ENCODE results near the gene ULK4.
"Not testable (repeated sequence)": the region's sequence is repeated elsewhere in the genome, so short reads cannot be mapped to it uniquely, and the experiment has no call there.

ULK4 gene

DNA sequence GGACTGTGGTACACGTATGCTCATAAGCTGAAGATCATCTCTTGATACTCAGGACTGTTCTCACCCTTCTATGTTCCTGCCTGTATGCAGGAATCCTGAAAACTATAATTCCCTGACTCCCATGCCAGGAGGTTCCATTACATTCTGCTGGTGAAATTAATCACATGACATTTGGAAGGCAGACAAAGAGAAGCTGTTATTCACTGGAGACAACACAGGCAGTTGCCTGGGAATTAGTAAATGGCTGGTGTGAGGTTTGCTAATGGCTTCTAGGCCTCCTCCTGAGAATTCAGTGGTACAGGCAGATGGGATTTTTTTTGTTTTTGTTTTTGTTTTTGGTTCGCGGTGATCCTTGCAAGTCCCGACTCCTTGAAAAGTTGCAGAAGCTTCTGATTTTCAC lies 671.2 kb downstream of the ULK4 start:
- DNase-seq = no peak

DNA sequence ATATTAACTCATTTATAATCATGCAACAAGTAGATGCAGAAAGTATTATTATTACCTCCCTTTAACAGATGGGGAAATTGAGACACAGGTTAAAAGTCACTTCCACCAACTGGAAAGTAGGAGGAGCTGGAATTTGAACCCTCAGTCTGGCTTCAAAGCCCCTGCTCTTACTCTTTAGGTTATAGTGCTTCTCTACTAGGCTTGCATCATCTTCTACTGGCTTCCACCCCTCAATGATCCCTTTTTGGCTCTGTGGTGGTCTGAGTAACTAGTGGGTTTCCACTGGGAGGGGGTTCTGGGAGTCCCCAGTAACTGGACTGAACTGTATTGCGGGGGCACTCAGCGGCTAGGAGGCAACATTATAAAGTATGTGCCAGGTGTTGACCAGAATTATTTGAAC lies 671.6 kb downstream of the ULK4 start:
- DNase-seq = no peak

GRCh38 chr3:41288785-41289184 lies 673.1 kb downstream of the ULK4 start:
- DNase-seq = no peak

DNA sequence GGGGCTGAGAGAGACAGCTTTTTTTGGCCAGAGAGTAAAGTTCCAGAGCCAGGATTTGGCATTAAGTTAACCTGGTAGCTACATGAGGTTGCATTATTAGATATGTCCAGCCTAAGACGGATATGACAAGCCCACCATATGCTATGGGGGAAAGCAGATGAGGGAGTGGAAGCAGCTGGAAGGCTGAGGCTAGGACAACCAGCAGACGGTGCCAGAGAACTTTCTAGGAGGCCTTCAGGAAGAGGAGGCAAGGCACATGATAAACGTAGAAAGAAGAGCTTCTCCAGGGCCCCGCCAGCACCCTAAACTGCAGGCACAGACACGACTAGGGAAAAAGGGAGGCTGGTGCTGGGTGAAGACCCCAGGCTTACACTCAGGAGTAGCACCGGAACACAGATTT lies 675.6 kb downstream of the ULK4 start:
- DNase-seq = no peak

DNA sequence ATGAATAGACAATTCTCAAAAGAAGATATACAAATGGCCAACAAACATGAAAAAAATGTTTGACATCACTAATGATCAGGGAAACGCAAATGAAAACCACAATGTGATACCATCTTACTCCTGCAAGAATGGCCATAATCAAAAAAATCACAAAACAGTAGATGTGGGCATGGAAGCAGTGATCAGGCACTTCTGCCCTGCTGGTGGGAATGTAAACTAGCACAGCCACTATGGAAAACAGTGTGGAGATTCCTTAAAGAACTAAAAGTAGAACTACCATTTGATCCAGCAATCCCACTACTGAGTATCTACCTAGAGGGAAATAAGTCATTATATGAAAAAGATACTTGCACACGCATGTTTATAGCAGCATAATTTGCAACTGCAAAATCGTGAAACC lies 677.0 kb downstream of the ULK4 start:
- DNase-seq = not testable (repeated sequence)

GRCh38 chr3:41277790-41278465 lies 684.0 kb downstream of the ULK4 start:
- no peak for DNase-seq

GRCh38 chr3:41276191-41276590 lies 685.7 kb downstream of the ULK4 start:
- no peak for DNase-seq

DNA sequence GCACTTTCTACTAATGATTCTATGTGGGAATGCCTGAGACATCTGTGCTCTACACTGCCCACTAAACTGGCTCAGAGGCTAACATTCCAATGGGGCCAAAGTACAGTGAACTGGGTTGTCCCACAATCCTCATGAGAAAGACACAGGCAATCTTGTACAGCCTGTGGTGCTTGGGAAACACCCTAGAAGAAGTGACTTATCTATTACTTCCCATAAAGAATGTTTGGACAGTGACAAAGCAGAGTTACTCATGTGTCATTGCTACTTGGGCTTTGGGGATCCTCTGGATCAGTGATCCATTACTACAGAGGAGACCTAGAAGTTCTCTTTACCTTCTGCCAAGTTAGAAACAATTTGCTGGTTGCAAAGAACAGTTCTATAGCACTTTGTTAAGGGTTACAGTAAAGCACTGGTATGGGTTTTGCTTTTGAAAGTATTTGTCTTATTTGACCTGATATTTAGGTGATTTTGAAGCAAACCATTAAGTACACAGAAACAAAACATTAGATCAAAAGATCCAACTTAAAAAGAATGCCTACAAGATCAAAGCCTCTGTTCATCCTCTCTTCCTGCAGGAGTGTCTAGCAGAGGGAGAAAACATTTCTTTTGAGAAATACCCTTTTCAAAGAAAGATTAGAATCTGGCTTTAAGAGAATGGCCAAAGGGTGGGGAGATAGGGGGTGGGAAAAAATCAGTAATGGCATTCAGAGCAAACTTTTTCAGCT lies 686.8 kb downstream of the ULK4 start:
- DNase-seq = no peak

GRCh38 chr3:41272667-41273066 lies 689.2 kb downstream of the ULK4 start:
- DNase-seq = no peak

- no peak for DNase-seq
These were observed 693.8 kb downstream of the ULK4 start for GRCh38 chr3:41267975-41268640.

- no peak for DNase-seq
These were observed 696.1 kb downstream of the ULK4 start for GRCh38 chr3:41265823-41266273.

DNA sequence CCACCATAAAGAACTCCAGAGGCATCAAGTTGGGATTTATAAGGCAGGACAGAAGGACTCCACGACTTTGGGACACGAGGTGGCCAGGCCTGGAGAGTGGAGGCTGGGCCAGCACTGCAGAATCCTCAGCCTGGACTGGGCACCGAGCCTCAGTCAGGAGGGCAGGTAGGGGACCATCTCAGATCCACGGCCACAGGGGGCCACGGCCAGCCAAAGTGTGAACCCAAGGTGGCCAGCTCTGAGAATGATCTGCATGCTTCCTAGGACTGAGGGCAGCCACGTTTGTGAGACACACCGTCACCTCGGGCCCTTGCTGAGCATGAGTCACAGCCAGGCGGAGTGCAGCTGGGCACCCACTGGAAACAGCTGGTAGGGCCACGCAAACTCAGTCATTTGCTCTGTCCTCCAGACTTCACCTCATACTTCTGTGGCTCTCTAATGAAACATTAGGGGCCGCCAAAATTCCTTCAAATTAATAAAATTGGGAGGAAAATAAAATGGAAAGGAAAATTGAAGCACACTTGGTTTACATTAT lies 696.8 kb downstream of the ULK4 start:
- DNase-seq = no peak

DNA sequence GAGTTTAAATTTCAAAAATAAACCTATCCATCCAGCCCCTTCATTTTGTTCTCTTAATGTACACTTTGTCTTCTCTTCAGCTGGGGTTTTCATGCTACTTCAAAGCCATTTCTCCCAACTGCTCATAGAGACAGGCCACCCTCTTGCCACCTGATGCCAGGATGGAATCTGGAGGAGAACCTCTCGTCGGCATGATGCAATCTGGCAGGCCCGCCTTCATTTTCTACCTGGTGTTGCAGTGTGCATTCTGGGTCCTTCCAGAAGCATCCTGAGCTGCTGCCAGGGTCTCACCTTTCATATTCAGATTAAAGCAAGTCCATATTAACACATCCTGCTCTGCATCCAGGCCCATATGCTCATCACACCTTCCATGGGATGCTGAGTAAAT lies 701.8 kb downstream of the ULK4 start:
- no peak for DNase-seq

DNA sequence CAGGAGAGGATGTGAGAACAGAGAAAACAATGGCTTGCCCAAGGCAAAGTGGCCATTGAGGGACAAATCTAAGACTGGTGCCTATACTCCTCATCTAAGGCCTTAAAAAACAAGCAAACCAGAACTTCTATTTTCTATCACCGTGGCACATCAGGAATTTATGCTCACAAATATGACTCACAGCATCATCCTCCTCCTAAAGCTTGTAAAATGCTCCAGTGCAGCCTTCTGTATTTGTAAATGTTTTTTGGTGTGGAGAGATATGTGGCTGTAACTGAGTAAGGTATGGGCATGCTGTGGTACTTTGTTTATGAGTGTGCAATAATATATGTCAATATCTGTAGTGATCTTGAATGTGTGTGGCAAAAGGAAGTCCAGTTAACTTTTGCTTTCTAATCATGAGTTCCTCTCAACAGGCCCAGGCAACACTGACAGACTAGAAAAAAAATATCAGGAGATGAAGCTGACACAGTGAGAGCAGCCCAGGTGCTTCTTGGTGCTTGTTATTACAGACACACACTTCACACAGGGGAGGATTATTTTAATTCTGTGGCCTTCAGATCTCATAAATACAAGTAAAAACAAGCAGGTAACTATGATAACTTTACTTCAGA lies 702.3 kb downstream of the ULK4 start:
- no peak for DNase-seq

- DNase-seq = no peak
These were observed 703.6 kb downstream of the ULK4 start for GRCh38 chr3:41258239-41258800.

DNA sequence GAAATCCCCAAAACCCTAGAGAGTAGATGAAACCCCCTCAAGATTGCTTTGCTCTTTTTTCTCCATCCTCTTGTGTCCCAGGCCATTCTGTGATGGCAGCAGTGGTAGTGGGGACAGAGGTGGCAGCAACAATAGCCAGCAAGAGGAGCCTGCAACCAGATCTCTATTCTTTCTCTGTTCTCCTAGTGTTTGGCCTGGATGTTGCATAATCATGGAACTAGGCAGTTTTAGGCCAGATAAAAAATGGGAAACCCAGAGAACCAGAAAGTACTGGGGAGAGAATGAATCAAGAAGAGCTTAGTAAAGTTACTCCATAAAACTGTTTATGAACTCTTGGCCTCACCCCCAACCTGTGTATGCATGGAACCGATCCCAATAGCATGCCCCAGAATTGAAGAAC lies 710.3 kb downstream of the ULK4 start:
- no peak for DNase-seq

DNA sequence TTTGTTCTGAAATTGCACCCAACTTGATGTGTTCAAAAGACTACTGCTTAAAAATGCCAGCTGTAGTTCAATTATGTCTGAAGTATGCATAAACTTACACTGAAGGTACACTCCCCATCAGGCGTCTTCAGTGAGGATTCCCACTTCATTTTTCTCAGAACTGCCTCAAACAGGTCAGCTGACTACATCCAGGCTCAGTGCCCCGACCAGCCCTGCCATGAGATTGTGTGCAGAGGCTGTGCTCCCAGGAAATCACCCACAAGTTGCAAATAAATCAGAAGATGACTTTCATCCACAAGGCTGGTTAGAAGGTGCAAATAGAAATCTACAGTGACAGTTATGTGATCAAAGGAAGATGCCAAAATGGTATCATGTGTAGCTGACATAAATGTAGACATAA lies 711.1 kb downstream of the ULK4 start:
- no peak for DNase-seq

DNA sequence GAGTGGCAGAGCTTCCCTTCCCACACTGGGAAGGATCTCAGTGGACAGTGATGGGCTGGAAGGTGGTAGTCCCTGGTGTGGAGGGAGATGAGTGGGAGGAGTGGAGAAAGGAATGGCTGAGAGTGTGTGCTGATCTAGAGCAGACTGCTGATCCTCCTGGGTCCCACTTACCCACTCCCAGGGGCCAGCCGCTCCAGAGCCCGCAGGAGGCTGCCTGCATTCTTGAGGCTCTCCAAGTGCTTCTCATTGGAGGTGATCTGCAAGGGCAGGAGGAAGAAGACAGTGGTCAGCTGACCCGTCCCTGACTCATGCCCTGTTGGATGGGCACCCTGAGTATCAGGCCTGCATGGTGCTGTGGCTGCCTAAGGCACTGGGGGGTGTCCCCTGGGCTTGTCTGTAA lies 712.6 kb downstream of the ULK4 start:
- no peak for DNase-seq

GRCh38 chr3:41248525-41248924 lies 713.4 kb downstream of the ULK4 start:
- DNase-seq = no peak

GRCh38 chr3:41247055-41248004 lies 714.6 kb downstream of the ULK4 start:
- no peak for DNase-seq

DNA sequence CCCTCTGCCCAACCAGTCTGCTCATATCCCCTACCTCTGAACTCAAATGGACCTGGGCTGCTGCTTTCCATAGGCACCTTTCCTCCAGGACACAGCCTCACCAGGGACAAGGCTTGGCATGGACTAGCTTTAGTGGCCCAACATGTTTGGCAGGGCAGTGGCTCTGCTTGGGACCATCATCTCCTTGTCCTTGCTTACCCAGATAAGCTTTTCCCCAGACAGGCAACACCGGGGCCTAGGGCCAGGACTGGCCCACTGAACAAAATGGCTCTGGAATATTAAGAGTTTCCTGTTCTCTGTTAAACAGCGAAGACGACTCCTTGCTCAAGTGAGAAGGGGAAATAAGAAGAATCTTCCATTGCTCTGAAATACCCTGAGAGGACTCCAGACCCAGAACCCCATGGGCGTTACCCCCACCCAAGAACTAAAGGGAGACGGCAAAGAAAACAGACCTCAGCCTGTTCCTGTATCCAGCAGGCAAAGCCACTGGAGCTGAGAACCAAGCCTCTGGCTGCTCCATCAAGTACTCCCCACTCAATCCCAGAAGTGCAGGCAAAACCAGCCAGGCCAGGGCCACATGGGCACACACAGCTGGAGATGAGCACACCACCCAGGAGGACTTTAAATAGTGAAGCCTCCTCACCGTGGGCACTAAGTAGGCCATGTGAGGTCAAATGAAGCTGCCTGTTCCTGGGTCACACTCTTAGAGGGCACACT lies 717.1 kb downstream of the ULK4 start:
- no peak for DNase-seq

Measured in hematopoietic multipotent progenitor cell treated with erythropoietin and hydrocortisone succinate and interleukin-3 and kit ligand, for 6 days (in vitro differentiated cells).